GM19035 (cell line): ENCODE measurements around the gene MMP24.

Experiments used
- ATAC-seq: cut with Tn5 transposase; IDR thresholded peaks from one replicate; pipeline ENCODE4 v1.9.1; 2021; ENCODE audit not compliant: unreplicated experiment

The MMP24 gene

GRCh38 chr20:35291654-35292503 is 65.4 kb downstream of the MMP24 start, which contains the start of gene FAM83C:
FAM83C (minus strand) TSS chr20:35292425; CDS start chr20:35292304, 121 bp downstream.
- ATAC-seq = no peak

- ATAC-seq = no peak
These were observed 66.2 kb downstream of the MMP24 start for GRCh38 chr20:35292504-35293285.

GRCh38 chr20:35293303-35294292 is 67.1 kb downstream of the MMP24 start:
- ATAC-seq = no peak

GRCh38 chr20:35294293-35294685 is 67.8 kb downstream of the MMP24 start:
- ATAC-seq = no peak

- ATAC-seq = no peak
These were observed 68.6 kb downstream of the MMP24 start for GRCh38 chr20:35295058-35295457.

- no peak for ATAC-seq
These were observed 69.2 kb downstream of the MMP24 start for GRCh38 chr20:35295674-35296073.

GRCh38 chr20:35296101-35296554 is 69.6 kb downstream of the MMP24 start:
- ATAC-seq = no peak

GRCh38 chr20:35297155-35297554 is 70.7 kb downstream of the MMP24 start:
- ATAC-seq = no peak

GRCh38 chr20:35297740-35298139 is 71.2 kb downstream of the MMP24 start:
- ATAC-seq = no peak

GRCh38 chr20:35298264-35298663 is 71.8 kb downstream of the MMP24 start:
- no peak for ATAC-seq

- no peak for ATAC-seq
These were observed 73.3 kb downstream of the MMP24 start for GRCh38 chr20:35299780-35300179.

GRCh38 chr20:35300469-35301262 is 74.2 kb downstream of the MMP24 start:
- no peak for ATAC-seq

GRCh38 chr20:35301426-35301825 is 74.9 kb downstream of the MMP24 start:
- no peak for ATAC-seq

GRCh38 chr20:35302421-35303335 is 76.2 kb downstream of the MMP24 start:
- no peak for ATAC-seq

- peak; percentile 24 for ATAC-seq
These were observed 76.9 kb downstream of the MMP24 start for GRCh38 chr20:35303382-35303734.

GRCh38 chr20:35303735-35304491 is 77.4 kb downstream of the MMP24 start:
- peak; percentile 63 for ATAC-seq

GRCh38 chr20:35304956-35305355 is 78.5 kb downstream of the MMP24 start:
- ATAC-seq = no peak
